GM04504 (cell line): ENCODE results near the gene TBX21.
"Not testable (repeated sequence)": the region's sequence is repeated elsewhere in the genome, so short reads cannot be mapped to it uniquely, and the experiment has no call there.

ENCODE experiments used
- DNase-seq: peaks from one replicate; pipeline ENCODE4 v3.0.0-alpha.2; 2012; ENCODE audit warnings: low read depth

Gene TBX21

GRCh38 chr17:47733674-47734410 is 806 bp downstream of the TBX21 start:
- no peak for DNase-seq

GRCh38 chr17:47735139-47735464 is 2.1 kb downstream of the TBX21 start:
- DNase-seq, result no peak

DNA sequence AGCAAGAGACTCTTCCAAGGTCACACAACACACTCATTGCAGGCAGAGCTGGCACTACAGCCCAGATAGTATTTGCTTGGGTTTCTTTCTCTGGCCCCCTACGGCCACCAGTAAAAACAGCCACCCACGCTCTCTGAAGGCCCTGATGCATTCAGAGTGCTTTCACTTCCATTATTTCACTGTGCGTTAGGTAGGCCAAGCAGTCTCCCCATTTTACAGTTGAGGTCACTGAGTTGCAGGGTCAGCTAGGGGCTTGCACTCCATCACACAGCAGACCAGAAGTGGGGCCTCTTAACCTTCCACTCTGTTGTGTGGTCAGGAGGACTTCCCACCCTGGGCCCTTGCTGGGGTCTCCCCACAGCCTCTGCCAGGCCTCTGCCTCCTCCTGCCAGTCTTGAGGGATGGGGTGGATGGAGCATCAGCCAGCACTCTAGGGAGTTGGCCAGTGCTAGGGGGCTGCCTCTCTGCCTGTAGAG is 2.5 kb downstream of the TBX21 start:
- DNase-seq, result no peak

- no peak for DNase-seq
Measured at GRCh38 chr17:47736501-47737495, 3.8 kb downstream of the TBX21 start.

DNA sequence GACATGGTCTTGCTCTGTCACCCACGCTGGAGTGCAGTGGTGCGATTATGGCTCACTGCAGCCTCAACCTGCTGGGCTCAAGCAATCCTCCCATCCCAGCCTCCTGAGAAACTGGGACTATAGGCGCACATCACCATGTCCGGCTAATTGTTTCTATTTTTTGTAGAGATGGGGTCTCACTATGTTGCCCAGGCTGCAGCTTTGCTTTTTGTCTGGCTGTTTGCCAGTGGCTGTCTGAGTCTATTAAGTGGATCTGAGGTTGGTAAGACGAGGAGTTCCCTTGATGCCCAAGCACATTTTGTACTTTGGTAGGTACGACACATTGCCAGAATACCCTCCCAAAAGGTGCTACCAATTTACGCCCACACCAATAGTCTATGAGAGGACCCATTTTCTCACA is 5.1 kb downstream of the TBX21 start:
- no peak for DNase-seq

DNA sequence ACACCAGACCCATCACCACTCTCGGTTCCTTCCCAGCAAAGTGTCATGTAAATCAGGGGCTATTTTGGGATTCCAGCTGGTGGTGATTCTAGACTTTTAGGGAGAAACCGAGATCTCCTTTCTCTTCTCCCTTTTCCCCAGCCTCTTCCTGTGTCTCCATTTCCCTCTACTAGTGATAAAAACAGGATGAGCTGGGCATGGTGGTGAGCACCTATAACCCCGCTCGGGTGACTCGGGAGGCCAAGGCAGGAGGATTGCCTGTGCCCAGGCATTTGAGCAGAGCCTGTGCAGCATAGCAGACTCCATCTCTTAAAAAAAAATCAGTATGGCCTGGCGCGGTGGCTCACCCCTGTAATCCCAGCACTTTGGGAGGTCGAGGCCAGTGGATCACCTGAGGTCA is 6.1 kb downstream of the TBX21 start:
- DNase-seq, result no peak

DNA sequence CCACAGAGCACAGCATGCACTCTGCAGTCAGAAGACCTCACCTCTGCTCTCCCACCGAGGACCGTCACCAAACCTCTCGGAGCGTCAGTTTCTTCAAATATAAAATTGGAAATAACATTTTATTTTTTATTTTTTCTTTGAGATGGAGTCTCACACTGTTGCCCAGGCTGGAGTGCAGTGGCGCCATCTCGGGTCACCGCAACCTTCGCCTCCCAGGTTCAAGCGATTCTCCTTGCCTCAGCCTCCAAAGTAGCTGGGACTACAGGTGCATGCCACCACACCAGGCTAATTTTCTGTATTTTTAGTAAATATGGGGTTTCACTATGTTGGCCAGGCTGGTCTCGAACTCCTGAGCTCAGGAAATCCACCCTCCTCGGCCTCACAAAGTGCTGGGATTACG is 6.9 kb downstream of the TBX21 start:
- DNase-seq, result not testable (repeated sequence)

DNA sequence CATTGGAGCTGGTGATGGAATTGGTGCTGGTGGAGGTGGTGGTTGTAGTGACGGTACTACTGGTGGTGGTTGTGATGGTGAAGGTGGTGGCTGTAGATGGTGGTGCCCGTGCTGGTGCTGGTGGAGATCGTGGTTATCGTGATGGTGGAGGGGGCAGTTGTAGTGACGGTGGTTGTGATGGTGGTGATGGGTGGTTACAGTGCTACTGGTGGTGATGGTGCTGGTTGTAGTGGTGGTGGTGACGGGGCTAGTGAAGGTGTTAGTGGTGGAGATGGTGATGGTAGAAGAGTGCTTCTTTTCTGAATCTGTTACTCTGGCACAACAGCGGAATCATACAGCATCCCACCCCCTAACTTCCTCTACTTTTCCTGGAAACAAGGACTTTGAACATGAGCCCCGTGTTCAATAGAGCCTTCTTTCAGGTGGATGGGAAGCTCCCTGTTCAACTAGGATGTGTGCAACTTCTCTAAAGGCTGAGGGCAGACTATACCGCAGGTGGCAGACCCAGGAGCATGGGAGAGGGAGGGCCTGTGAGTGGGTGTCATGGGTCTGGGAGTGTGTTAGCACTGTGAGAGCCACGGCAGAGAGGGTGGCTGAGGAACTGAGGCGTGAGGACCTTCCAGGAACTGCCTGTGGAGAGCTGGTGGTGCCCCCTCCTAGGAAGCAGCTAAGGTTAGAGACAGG is 8.2 kb downstream of the TBX21 start:
- no peak for DNase-seq

- no peak for DNase-seq
Measured at GRCh38 chr17:47741793-47742145, 8.7 kb downstream of the TBX21 start.

- no peak for DNase-seq
Measured at GRCh38 chr17:47742319-47743181, 9.5 kb downstream of the TBX21 start.

GRCh38 chr17:47744168-47745036 is 11.4 kb downstream of the TBX21 start:
- DNase-seq, result no peak

DNA sequence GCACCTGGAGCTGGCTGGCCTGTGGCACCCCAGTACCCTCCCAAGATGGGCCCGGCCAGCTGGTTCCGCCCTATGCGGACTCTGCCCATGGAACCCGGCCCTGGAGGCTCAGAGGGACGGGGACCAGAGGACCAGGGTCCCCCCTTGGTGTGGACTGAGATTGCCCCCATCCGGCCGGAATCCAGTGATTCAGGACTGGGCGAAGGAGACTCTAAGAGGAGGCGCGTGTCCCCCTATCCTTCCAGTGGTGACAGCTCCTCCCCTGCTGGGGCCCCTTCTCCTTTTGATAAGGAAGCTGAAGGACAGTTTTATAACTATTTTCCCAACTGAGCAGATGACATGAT is 12.0 kb downstream of the TBX21 start:
- no peak for DNase-seq

DNA sequence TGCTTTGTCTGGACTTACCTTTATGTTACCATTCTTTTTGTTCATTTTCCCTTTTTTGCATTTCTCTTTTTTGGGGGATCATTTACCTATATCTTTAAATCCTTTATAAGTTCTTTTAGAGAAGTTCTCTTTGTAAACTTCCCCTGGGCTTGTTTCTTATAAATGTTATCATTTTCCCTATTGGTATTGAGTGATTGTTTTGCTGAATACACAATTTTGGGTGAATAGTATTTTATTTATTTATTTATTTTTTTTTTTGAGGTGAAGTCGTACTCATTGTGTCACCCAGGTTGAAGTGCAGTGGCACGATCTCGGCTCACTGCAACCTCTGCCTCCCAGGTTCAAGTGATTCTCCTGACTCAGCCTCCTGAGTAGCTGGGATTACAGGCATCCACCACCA is 18.4 kb downstream of the TBX21 start:
- DNase-seq, result no peak

DNA sequence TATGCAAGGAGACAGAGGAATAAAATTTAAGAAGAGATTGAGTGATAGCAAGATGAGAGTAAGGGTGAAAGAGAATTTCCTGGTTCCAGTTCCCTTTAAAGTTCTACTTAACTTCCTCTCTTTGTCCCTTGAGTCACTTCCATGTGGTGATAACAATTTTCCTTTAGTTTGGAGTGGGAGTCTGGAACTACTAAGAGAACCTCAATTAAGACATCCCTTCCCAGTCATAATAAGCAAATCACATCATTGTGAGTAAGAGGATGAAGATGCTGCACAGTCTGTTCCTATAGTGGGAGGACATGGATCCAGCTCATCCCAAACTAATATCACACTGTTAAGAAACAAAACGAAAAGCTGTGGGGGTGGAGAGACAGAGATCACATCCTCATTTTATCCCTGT is 24.4 kb downstream of the TBX21 start:
- no peak for DNase-seq

DNA sequence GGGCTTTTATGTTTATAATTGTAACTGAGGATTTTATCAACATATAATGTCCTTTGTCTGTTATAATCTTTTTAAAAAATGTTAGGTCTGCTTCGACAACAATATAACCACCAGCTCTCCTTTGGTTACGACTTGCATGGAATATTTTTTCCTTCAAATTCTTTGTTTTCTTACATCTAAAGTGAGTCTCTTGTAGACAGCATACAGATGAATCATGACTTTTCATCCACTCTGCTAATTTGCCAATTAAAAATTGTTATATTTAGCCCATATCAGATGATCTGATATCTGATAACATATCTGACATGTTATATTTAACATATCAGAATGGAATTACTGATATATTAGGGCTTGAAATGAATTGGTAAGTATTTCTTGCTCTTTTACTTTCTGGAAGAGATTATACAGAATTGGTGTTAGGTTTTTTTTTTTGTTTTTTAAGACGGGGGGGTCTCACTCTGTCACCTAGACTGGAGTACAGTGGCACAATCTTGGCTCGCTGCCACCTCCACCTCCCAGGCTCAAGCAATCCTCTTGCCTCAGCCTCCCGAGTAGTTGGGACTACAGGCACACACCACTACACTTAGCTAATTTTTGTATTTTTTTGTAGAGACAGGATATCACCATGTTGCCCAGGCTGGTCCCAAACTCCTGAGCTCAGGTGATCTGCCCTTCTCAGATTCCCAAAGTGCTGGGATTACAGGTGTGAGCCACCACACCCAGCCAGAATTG is 27.5 kb downstream of the TBX21 start:
- no peak for DNase-seq

GRCh38 chr17:47762728-47763127 is 29.7 kb downstream of the TBX21 start:
- no peak for DNase-seq

GRCh38 chr17:47763913-47764582 is 31.0 kb downstream of the TBX21 start:
- no peak for DNase-seq

DNA sequence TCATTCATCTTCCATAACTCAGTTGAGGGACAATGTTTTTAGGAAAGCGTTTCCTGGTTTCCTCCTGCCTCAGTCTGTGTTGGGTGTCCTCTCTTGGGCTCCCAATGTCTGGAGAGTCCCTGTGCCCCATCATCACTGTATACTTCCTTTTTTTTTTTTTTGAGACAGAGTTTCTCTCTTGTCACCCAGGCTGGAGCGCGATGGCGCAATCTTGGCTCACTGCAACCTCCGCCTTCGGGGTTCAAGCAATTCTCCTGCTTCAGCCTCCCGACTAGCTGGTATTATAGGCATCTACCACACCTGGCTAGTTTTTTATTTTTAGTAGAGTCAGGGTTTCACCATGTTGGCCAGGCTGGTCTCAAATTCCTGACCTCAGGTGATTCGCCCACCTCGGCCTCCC is 40.6 kb downstream of the TBX21 start:
- not testable (repeated sequence) for DNase-seq

DNA sequence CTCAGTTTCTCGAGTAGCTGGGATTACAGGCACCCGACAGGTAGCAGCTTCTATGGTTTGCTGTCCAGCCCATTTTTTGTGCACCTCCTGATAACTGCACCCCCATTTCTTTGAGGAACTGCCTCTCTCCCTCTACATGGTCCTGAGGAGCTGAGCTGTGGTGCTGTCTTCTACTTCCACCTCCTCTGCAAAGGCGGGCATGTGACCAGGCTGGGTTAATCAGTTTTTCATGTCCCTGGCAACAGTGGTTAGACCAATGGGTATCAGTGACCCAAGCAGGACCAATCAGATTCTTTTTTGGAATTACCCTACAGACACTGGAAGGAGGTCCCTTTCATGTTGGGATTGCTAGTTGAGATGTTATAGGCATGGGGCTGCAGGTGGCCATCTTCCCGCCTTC is 41.3 kb downstream of the TBX21 start:
- DNase-seq, result no peak
